GM21723 (cell line): ENCODE data around the gene HSF4.

Experiments
- ATAC-seq: cut with Tn5 transposase; IDR thresholded peaks from one replicate; pipeline ENCODE4 v1.9.1; 2021; ENCODE audit warnings: mild to moderate bottlenecking, moderate library complexity; ENCODE audit not compliant: unreplicated experiment

Gene HSF4

GRCh38 chr16:67216612-67217490 lies 52.3 kb downstream of the HSF4 start:
- no peak for ATAC-seq
